ENCODE data around the gene ZBTB7B. TPM values are rescaled to one million over a fixed set of nuclear protein-coding genes. Genes with fewer than 3 reads are reported as not detected.

Gene ZBTB7B
- polyA plus RNA-seq, 1 experiment: 8.7 TPM

- Histone ChIP-seq H3K4me3 (ENCODE audit: low read depth, low read length) (no peak overlapping the region), H3K27me3 (ENCODE audit: control insufficient read depth, insufficient read depth, low read length) (peaks cover 41% of the 10 kb centered on the region), H3K27ac (ENCODE audit: low read depth, low read length) (no peak overlapping the region), H3K9me3 (ENCODE audit: control insufficient read depth, insufficient read depth, low read length) (no peaks in the 10 kb centered on the region)
- no peak for DNase-seq (ENCODE audit: low read depth, low spot score)
- ChIA-PET POLR2A (interaction anchor here (0.7 kb wide), 1 partner anchor 1452 kb away, joined by 11 read pairs; no protein-coding TSS in a partner anchor), CTCF (interaction anchor here (1.6 to 4.6 kb wide), 3 partner anchors 13 to 47 kb away, joined by 7 to 32 read pairs (median 17); partner anchors contain the start of gene ADAM15)
- TF ChIP-seq, protein P1, sequence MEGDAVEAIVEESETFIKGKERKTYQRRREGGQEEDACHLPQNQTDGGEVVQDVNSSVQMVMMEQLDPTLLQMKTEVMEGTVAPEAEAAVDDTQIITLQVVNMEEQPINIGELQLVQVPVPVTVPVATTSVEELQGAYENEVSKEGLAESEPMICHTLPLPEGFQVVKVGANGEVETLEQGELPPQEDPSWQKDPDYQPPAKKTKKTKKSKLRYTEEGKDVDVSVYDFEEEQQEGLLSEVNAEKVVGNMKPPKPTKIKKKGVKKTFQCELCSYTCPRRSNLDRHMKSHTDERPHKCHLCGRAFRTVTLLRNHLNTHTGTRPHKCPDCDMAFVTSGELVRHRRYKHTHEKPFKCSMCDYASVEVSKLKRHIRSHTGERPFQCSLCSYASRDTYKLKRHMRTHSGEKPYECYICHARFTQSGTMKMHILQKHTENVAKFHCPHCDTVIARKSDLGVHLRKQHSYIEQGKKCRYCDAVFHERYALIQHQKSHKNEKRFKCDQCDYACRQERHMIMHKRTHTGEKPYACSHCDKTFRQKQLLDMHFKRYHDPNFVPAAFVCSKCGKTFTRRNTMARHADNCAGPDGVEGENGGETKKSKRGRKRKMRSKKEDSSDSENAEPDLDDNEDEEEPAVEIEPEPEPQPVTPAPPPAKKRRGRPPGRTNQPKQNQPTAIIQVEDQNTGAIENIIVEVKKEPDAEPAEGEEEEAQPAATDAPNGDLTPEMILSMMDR (IDR thresholded peaks at IDR 0.05; ENCODE audit: low read depth, low read length): no peak
Measured at GRCh38 chr1:155037851-155038441, 35.3 kb downstream of the ZBTB7B start.

DNA sequence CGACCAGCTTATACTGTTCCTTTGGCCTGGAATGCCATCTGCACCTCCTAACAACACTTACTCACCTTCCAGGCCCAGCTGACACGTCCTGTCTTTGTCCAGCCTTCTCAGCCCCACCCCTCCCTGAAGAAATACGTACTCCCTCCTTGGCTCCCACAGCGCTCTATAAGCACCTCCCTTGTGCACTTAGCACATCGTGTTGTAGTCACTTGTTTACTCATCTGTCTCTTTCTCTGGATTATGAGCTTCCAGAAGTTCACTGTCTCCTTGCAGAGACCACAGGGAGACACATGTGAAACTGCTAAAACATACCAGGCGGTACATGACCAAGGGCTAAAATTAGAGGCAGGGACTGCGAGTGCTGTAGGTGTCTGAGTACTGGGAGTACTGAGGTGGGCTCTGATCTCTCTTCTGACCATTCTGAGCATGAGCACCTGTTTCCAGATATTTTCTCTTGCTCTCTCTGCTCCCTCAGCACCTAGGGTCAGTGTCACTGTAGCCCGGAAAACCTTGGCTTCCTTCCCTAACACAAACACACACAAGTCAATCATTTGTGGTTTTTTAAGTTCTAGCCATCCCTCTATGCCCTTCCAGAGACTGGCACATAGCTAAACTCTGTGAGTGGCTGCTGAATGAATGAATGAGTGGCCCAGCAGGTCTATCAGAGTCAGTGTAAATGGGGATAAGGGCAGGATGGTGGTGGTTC, 36.2 kb downstream of the ZBTB7B start:
- Histone ChIP-seq H3K9me3 (ENCODE audit: control insufficient read depth, insufficient read depth, low read length) (no peaks in the 10 kb centered on the region), H3K27me3 (ENCODE audit: control insufficient read depth, insufficient read depth, low read length) (peaks cover 41% of the 10 kb centered on the region), H3K4me3 (ENCODE audit: low read depth, low read length) (no peak overlapping the region), H3K27ac (ENCODE audit: low read depth, low read length) (no peak overlapping the region)
- POLR2A ChIA-PET: no interaction called here
- no peak for DNase-seq (ENCODE audit: low read depth, low spot score)
- CTCF ChIA-PET: interaction anchor here (0.9 to 4.6 kb wide), 4 partner anchors 12 to 53 kb away, joined by 3 to 32 read pairs (median 12); partner anchors contain the start of gene ADAM15
- TF ChIP-seq, protein P1 (IDR thresholded peaks at IDR 0.05; ENCODE audit: low read depth, low read length): no peak

GRCh38 chr1:155039308-155039669, 36.7 kb downstream of the ZBTB7B start:
- Histone ChIP-seq H3K27ac (ENCODE audit: low read depth, low read length) (no peak overlapping the region), H3K4me3 (ENCODE audit: low read depth, low read length) (no peak overlapping the region), H3K27me3 (ENCODE audit: control insufficient read depth, insufficient read depth, low read length) (peaks cover 36% of the 10 kb centered on the region), H3K9me3 (ENCODE audit: control insufficient read depth, insufficient read depth, low read length) (no peaks in the 10 kb centered on the region)
- TF ChIP-seq, protein P1 (IDR thresholded peaks at IDR 0.05; ENCODE audit: low read depth, low read length): no peak
- ChIA-PET CTCF (interaction anchor here (0.9 to 4.6 kb wide), 3 partner anchors 23 to 52 kb away, joined by 3 to 32 read pairs (median 17); no protein-coding TSS in a partner anchor), POLR2A (no interaction called here)
- no peak for DNase-seq (ENCODE audit: low read depth, low spot score)

DNA sequence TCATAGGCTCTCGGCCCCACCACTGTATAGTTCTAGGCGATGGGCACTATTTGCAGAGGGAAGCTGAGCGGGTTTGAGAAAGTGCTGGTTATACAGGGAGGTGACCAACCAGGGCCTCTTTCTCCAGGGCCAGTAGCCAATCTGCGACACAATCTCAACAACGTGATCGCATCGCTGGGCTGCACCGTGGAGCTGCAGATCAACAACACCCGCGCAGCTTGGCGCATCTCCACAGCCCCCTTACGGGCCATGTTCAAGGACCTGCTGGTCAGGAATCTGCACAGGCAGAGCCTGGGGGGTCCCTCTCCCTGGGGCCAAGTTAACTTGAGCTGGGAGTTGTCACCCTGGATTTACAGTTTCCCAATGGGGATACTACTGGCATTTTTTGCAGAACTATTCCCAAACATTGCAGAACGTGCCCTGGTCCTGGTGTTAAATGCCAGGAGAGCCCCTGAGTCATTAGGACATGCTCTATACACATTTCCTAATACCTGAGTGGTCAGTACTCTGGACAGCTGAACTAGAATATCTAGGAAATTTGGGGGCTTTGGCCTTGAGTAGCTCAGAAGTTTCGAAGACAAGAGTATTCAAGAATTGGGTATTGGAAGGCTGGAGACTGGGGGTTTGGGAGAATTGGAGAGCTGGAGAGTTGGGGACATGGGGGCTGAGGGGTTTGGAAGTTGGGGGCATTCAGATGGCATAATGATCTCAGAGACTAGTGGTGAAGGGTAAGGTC, 37.9 kb downstream of the ZBTB7B start:
- POLR2A ChIA-PET: no interaction called here
- H3K27ac ChIP-seq (ENCODE audit: low read depth, low read length): no peak overlapping the region
- H3K9me3 ChIP-seq (ENCODE audit: control insufficient read depth, insufficient read depth, low read length): no peaks in the 10 kb centered on the region
- peaks cover 29% of the 10 kb centered on the region for H3K27me3 ChIP-seq (ENCODE audit: control insufficient read depth, insufficient read depth, low read length)
- DNase-seq (ENCODE audit: low read depth, low spot score): no peak
- TF ChIP-seq, protein P1 (IDR thresholded peaks at IDR 0.05; ENCODE audit: low read depth, low read length): no peak
- no peak overlapping the region for H3K4me3 ChIP-seq (ENCODE audit: low read depth, low read length)
- CTCF ChIA-PET: interaction anchor here (0.7 to 4.6 kb wide), 7 partner anchors 8 to 128 kb away, joined by 3 to 32 read pairs (median 3); no protein-coding TSS in a partner anchor

Data from AG04450 (cell line).